Activated CD4-positive, alpha-beta T cell treated with anti-CD3 and anti-CD28 coated beads, Interleukin-2, amount 50 U/mL, for 24 hours (primary cell): ENCODE data around the gene ALDH3A1.

Source experiments
- DNase-seq, 2 donors: peaks; one replicate each; pipeline ENCODE4 v3.0.0-alpha.2; 2020; ENCODE audit warnings: low read depth in 1 of 2, low spot score in 1 of 2

ALDH3A1 gene

DNA sequence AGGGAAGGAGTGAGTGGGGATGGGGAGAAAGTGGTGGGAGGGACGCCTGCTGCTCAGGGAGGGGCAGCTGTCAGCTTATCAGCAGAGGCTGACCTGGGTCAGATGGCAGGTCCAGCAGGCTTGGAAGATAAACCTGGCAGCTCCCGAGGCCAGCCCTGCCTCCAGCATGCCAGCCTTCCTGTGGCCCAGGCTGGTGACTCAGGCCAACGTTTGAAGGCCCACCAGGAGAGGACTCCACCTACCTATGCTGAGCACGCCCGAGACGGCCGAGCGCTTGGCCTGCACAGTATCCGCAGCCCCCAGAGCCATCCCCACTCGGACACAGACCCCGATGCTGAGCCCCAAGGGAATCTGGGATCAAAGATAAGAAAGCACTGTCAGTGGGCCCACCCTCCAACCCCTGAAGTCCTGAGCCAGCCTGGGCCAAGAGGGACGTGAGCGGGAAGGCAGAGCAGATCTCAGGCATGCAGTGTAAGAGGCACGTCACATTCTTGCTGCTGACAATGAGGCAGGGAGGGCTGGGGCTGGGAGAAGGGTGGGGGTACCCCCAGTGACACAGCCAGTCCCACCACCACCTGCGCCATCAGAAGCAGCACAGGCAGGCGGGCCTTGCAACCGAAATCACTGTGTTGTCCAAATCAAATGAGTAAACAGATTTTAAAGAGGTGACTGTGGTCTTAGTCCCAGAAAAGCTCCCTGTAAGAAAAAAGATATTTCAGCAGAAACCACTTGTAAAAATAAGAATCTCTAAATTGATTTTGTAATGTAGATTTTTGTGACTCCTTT lies 44.1 kb downstream of the ALDH3A1 start:
- DNase-seq, result no peak

DNA sequence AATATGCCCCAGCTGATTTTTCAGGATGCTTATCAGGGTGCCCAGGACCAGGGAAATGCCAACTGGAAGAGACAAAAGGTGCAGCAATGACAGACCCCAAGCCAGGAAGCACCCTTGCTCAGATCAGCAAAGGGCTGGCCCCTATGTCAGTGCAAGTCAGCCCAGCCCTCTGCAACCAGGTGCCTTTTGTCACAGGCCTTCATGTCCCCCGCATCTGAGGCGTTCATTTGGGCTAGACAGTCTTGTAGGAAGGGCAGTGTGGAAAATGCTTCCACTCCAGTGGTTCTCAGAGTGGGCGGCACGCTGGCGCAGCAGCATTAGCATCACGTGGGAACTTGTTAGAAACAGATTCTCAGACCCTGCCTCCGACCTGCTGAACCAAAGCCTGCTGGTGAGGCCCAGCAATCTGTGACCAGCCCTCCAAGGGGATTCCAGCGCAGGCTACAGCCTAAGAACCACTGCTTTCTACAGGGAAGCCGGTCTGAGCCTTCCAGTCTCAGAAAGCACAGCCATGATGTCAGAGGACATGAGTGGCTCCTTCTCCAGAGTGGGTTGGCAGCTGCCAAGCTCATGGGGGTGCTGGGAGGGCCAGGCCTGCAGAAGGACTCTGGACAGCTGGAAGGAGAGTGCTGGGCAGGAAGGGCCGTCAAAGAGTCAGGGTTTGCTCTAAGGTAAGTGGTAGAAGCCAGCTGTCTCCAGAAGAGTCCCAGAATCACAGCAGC lies 44.8 kb downstream of the ALDH3A1 start:
- DNase-seq, result no peak

DNA sequence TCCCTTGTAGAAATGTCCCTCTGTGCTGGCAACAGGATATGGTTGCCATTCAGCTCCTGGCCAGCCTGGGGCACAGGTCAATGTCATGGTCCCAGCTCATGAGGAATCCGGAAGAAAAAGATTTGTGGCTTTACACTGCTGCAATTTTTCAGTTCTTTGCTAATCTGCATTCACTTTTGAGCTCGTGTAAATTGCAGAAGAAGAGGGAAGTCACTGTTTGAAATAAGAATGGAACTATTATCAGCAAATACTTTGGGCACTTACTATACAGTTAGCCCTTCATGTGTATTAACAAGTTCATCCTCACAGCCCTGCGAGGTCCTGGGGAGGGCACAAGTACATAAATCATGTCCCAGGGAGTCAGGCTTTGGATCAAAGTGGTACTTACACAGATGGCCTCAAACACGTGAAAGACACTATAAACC lies 45.9 kb downstream of the ALDH3A1 start:
- DNase-seq, result no peak
